Measurements from ENCODE around the gene QRICH2. TPM values are rescaled to one million over a fixed set of nuclear protein-coding genes. Genes with fewer than 3 reads are reported as not detected.
A peak's percentile ranks its signal among the peaks of the same experiment; 100 is the strongest.

QRICH2 gene
- total and polyA plus RNA-seq, 9 of the 15 experiments (the other 6 are each of a cell fraction or from before 2014, with no cell fraction given): 0.03 to 1.6 (median 0.81) TPM

DNA sequence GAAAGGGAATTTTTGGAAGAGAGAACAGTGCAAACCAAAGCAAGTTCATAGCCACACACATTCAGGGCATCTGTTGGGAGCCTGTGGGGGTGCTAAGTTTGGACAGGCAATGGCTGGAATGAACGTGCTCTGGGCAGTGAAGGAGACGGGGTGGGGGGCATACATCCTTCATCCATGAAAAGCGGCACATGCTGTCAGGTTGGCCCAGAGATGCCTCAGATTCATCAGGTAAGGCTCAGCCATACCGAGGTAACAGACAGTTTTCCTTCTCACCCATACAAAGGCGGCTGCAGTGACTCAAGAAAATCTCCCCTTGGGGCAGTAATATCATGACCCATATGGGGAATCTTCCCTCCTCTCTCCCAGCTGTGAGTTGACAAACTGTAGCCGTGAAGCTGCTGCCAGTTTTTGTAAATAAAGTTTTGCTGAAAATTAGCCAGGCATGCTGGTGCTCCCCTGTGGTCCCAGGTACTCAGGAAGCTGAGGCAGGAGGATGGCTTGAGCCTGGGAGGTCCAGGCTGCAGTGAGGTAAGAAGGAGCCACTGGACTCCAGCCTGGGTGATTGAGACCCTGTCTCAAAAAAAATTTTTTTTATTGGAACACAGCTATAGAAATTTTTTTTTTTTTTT is 52.2 kb downstream of the QRICH2 start:
- Histone ChIP-seq H3K79me2 (ENCODE audit: control insufficient read depth, insufficient read depth, low read length) (no peaks in the 10 kb centered on the region), H3K9me3 (replicated peaks; ENCODE audit: control insufficient read depth, insufficient read depth, low read depth, low read length) (no peaks in the 10 kb centered on the region), H3K27ac (ENCODE audit: extremely low read depth, low read depth, low read length) (no peak overlapping the region), H3K36me3 (ENCODE audit: control insufficient read depth, insufficient read depth, low read length) (no peaks in the 10 kb centered on the region), H3K9ac (ENCODE audit: insufficient read depth in 1 of 2, low read depth in 2 of 2, low read length in 2 of 2) (no peak overlapping the region; a peak in 1 of 4 replicates), H3K4me1 (replicated peaks in 1 of 2; ENCODE audit: control insufficient read depth in 2 of 2, insufficient read depth in 2 of 2, low read length in 2 of 2) (peaks cover 0 to 3% of the 10 kb centered on the region in 2 experiments), H3K4me2 (ENCODE audit: insufficient read depth, low read length) (no peak overlapping the region), H3K27me3 (ENCODE audit: control insufficient read depth in 2 of 2, insufficient read depth in 2 of 2, low read length in 2 of 2) (no peaks in the 10 kb centered on the region), H3K9me1 (ENCODE audit: control insufficient read depth, insufficient read depth, low read length) (no peaks in the 10 kb centered on the region), H3K4me3 (no peak overlapping the region), H2AFZ (ENCODE audit: low read depth, low read length) (no peak overlapping the region), H4K20me1 (replicated peaks; ENCODE audit: control insufficient read depth, insufficient read depth, low read length) (no peaks in the 10 kb centered on the region)
- intact Hi-C loops (cut with micrococcal nuclease) (no loop called here), in situ Hi-C loops (cut with MboI) (no loop called here)
- ChIA-PET POLR2A (interaction anchor here (0.6 to 17.8 kb wide), 6 partner anchors 8 to 45 kb away, joined by 3 to 227 read pairs (median 6); partner anchors contain the start of genes RNF157 and UBALD2), CTCF (ENCODE audit: low intra/inter-chr PET ratio) (no interaction called here)
- TF ChIP-seq RBM39 (optimal IDR thresholded peaks at IDR 0.05; ENCODE audit: low read depth, low read length): no peak
- no peak for TF ChIP-seq STAT5B (CRISPR knock-in tag; IDR thresholded peaks at IDR 0.05)
- TF ChIP-seq ATF3 (IDR thresholded peaks at IDR 0.05): peak; percentile 64; the same call in 1 of the 2 replicates
- no peak for TF ChIP-seq ATF3 (CRISPR knock-in tag; conservative IDR thresholded peaks at IDR 0.05)
- TF ChIP-seq FOXP1 (CRISPR knock-in tag; IDR thresholded peaks at IDR 0.05): no peak
- TF ChIP-seq ZNF384 (IDR thresholded peaks at IDR 0.05; ENCODE audit: low read depth, low read length): peak; percentile 83
- TF ChIP-seq, protein P1, sequence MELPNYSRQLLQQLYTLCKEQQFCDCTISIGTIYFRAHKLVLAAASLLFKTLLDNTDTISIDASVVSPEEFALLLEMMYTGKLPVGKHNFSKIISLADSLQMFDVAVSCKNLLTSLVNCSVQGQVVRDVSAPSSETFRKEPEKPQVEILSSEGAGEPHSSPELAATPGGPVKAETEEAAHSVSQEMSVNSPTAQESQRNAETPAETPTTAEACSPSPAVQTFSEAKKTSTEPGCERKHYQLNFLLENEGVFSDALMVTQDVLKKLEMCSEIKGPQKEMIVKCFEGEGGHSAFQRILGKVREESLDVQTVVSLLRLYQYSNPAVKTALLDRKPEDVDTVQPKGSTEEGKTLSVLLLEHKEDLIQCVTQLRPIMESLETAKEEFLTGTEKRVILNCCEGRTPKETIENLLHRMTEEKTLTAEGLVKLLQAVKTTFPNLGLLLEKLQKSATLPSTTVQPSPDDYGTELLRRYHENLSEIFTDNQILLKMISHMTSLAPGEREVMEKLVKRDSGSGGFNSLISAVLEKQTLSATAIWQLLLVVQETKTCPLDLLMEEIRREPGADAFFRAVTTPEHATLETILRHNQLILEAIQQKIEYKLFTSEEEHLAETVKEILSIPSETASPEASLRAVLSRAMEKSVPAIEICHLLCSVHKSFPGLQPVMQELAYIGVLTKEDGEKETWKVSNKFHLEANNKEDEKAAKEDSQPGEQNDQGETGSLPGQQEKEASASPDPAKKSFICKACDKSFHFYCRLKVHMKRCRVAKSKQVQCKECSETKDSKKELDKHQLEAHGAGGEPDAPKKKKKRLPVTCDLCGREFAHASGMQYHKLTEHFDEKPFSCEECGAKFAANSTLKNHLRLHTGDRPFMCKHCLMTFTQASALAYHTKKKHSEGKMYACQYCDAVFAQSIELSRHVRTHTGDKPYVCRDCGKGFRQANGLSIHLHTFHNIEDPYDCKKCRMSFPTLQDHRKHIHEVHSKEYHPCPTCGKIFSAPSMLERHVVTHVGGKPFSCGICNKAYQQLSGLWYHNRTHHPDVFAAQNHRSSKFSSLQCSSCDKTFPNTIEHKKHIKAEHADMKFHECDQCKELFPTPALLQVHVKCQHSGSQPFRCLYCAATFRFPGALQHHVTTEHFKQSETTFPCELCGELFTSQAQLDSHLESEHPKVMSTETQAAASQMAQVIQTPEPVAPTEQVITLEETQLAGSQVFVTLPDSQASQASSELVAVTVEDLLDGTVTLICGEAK (IDR thresholded peaks at IDR 0.05): peak; percentile 95
- TF ChIP-seq, protein P1 (CRISPR knock-in tag; IDR thresholded peaks at IDR 0.05): peak; percentile 90
- FAIRE-seq: no peak
- DNase-seq (ENCODE audit: extremely low read depth in 1 of 4, low spot score in 3 of 4): no peak
- WGBS (ENCODE audit: insufficient coverage, low coverage, missing lambda C conversion rate): 25% methylated on average over 6 of the region's 6 CpGs
- BruUV-seq (replicated peaks): no TSS peak
- no peak; the same call in 2 of the 3 replicates for ATAC-seq

All from K562 (cell line).